ENCODE measurements around the gene PDE9A.
"Not testable (repeated sequence)": the region's sequence is repeated elsewhere in the genome, so short reads cannot be mapped to it uniquely, and the experiment has no call there.

Gene PDE9A

DNA sequence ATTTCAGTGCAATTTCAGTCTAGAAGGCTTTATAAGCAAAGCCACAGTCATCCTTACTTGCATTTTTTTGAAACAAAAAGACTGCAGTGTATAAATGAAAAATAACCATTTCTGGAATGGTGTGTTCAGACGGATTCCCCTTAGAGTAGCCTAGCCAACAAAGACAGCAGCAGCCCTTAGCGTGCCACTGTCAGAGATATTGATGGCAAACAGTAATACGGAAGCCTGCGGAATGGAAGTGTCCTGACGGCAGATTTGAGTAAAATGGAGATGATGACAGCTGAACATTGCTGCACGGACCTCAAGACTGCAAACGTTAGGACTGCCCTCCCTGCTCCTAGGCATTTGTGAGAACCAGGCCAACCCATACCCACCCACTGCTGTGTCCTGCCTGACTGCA, 54.7 kb downstream of the PDE9A start:
- DNase-seq (ENCODE audit: low spot score) = no peak

DNA sequence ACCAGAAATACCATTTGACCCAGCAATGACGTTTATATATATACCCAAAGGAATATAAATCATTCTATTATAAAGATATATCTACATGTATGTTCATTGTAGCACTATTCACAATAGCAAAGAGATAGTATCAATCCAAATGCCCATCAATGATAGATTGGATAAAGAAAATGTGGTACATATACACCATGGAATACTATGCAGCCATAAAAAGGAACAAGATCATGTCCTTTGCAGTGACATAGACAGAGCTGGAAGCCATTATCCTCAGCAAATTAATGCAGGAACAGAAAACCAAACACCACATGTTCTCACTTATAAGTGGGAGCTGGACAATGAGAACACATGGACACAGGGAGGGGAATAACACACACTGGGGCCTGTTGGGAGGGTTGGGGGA, 55.5 kb downstream of the PDE9A start:
- DNase-seq (ENCODE audit: low spot score) = not testable (repeated sequence)

DNA sequence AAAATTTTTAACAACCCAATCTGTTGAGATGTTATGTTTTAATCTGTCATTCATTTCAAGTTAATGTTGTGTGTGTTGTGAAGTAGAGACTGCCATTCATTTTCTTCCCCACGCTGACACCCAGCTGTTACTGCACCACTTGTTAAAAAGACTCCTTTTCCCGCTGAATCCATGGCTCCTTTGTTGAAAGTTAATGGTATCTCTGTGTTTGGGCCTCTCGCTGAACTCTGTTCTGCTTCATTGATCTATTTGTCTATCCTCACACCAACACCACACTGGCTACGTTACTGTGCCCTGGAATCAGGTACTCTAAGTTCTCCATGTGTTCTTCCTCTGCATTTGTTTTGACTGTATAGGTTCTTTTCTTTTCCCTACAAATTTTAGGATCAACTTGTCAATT, 58.2 kb downstream of the PDE9A start:
- DNase-seq (ENCODE audit: low spot score) = no peak

DNA sequence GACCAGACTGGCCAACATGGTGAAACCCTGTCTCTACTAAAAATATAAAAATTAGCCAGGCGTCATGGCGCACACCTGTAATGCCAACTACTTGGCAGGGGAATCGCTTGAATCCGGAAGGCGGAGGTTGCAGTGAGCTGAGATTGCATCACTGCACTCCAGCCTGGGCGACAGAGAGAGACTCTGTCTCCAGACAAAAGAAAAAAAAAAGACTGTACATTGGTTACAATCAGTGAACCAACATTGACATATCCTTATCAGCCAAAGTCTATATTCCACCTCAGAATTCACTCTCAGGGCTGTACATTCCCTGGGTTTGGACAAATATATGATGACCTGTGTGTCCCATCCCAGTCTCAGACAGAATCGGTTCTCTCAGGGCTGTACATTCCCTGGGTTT, 62.0 kb downstream of the PDE9A start:
- not testable (repeated sequence) for DNase-seq (ENCODE audit: low spot score)

DNA sequence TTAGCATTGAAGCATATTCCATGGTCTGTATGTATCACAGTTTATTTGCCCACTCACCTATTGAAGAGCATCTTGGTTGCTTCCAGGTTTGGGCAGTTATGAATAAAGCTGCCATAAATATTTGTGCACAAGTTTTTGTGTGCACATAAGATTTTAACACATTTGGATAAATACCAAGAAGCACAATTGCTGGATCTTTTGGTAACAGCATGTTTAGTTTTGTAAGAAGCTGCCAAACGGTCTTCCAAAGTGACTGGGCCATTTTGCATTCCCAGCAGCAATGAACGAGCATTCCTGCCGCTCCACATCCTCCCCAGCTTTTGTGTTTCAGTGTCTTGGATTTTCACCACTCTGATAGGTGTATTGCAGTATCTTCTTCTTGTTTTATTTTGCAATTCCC, 62.7 kb downstream of the PDE9A start:
- DNase-seq (ENCODE audit: low spot score) = no peak

DNA sequence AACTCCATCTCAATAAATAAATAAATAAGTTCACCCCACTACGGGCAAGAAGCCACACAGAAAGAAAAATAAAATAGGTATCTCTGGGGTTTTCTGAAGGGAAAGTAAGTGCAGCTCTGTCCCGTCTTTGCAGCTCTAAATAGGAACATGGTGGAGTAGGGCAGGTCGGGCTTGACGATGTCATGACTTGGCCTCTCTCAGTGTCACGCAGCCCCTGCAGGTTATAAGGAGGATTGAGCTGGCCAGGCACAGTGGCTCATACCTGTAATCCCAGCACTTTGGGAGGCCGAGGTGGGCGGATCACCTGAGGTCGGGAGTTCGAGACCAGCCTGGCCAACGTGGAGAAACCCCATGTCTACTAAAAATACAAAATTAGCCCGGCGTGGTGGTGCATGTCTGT, 67.1 kb downstream of the PDE9A start:
- DNase-seq (ENCODE audit: low spot score) = not testable (repeated sequence)

DNA sequence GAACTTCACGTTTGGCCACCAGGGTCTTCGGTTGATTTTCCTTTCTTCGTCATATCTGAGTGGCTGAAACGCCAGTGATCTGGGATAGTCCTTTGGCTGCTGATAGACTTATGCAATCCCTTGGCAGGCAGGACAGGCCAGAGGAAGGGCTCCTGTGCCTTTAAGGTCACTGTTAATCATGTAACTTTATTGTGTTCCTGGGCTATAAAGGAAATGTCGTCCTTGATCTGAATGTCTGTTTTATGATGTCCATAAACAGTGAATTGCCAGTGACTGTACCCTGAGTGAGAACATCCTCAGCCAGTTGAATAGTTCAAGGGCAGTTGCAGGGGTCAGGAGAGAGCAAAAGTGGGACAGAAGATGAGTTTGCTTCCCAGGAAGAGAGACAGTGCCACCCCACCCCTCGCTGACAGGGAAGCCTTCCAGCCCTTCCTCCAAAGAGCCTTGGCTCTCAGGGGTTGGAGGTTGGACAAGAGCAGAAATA, 68.0 kb downstream of the PDE9A start:
- DNase-seq (ENCODE audit: low spot score) = no peak

DNA sequence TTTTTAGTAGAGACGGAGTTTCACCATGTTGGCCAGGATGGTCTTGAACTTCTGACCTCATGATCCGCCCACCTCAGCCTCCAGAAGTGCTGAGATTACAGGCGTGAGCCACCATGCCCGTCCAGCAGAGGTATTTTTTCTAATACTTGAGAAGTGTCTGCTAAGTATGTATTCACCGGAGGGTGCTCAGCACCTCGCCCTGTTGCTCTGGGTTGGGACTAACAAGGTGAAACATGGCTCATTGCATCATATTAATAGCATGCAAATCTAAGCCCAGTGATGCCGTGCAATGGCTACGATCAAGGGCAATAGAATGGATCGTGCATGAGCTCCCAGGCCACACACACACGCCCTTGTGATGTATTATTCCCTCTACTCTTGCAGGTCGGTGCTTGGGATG, 68.7 kb downstream of the PDE9A start:
- DNase-seq (ENCODE audit: low spot score) = no peak

DNA sequence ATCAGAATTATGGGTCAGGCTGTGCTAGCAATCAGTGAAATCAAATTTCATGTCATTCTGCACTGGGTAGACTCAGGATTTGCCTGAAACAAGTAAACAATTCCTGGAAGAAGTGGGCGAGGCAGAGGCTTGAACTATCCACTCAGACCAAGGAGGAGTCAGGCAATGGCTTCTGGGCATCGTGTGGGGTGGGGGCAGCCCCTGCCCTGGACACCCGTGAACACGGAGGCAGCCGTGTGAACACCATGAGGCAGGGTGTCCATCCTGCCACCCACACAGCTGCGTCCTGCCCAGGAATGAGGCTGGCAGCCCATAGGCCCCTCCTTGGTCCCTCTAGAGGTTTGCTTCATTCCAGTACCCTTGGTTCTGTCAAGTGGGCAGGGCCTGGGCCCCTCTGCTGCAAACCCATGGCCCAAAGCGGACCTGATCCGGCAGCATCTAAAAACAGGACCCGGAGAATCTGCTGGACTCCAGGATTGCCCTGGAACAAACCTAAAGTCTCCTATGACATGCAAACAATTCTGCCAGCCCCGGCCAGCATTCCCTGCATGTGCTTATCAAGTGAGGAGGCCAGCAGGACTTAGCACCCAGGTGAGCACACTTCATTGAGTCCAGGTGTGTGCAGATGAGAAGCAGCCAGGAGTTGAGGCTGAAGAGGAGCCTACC, 69.5 kb downstream of the PDE9A start:
- no peak for DNase-seq (ENCODE audit: low spot score)

DNA sequence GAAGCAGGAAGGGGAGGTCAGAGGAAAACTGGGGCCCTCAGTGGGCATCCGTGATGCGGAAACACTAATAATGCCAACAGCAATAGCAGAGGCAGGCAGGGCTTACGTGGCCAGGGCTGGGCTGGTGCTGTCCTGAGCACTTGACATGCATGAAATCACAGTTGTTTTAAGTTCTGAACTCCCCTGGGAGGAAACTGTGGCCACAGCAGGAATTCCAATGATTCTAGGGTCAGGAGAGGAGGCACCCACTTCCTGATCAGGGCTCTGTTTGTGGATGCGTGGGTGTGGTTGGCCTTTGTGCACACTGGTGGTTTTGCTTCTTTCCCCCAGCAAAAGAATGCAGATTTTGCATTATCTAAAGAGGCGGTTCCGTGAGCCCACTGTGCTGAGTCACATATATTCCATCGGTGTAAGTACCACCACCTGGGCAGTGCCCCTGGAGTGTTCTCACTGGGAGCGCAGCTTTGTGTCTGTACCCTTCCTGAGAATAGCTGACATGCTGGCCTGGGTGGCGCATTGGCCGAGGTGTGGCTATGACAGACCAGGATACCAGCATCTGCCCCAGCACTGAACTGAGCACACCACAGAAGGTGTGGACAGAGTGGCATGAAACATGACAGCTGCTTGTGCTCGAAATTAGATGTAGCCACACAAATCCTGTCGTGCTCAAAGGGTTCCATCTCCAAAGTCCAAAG, 71.0 kb downstream of the PDE9A start:
- no peak for DNase-seq (ENCODE audit: low spot score)

DNA sequence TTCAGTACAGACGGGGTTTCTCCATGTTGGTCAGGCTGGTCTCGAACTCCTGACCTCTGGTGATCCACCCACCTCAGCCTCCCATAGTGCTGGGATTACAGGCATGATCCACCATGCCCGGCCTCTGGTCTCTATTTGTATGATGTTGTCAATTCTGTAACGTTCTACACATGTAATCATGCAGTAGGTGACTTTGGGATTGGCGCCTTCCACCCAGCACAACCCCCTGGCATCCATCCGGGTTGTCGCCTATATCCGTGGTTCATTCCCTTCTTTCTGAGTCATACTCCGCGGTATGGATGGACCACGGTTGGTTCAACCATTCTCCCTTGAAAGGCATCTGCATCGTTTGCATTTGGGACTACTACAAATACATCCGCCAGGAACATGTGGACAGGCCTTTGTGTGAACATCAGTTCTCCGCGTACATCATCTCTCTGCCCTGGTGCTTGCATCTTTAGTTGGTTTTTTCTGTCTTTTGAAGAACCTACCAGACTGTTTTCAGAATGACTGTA, 72.1 kb downstream of the PDE9A start:
- no peak for DNase-seq (ENCODE audit: low spot score)

DNA sequence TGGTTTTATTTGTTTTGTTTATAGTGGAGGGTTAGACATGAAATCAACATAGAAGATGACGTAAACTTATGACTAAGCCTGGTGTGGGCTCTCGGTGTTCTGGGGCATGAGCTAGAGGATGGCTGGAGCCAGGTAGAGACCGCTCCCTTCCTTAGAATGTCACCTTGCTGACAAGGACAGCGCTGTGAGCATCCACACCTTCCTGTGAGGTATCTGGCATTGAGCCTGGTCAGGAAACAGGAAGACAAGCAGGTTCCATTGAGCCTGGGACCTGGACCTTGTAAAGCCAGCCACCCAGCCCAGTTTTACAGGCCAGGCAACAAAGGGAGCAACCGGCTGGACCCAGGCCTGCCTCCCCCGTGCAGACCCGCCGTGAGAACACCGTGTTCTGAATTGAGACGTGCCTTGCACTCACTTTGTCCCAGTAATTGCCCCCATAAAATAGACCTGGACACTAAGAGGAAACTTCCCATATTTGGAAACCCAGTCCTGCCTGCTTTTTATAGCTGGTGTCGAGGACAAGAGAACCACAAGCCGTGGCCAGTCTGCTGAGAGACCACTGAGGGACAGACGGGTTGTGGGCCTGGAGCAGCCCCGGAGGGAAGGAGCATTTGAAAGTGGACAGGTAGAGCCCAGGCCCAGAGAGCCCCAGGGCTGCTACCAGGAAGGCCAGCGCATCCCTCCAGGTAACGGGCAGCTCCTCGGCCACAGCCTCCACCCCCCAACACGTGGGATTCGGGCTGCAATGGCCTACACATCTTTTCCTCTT, 78.0 kb downstream of the PDE9A start:
- no peak for DNase-seq (ENCODE audit: low spot score)

DNA sequence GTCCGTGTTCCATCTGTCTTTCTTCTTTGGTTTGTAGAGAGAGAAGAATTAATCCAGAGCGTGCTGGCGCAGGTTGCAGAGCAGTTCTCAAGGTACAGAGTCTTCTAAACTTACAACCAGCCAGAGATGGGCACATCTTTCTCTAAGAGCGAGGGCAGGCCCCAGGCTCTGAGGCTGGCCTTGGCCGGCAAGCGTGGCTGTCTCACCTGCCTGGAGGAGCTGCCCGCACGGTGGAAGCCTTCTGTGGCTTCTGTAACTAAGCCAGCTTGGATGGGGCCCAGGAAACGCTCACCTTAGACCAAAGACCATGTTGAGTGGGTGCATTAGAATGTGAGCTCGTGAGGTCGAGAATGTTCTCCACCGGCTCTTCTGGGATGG, 78.6 kb downstream of the PDE9A start:
- no peak for DNase-seq (ENCODE audit: low spot score)

DNA sequence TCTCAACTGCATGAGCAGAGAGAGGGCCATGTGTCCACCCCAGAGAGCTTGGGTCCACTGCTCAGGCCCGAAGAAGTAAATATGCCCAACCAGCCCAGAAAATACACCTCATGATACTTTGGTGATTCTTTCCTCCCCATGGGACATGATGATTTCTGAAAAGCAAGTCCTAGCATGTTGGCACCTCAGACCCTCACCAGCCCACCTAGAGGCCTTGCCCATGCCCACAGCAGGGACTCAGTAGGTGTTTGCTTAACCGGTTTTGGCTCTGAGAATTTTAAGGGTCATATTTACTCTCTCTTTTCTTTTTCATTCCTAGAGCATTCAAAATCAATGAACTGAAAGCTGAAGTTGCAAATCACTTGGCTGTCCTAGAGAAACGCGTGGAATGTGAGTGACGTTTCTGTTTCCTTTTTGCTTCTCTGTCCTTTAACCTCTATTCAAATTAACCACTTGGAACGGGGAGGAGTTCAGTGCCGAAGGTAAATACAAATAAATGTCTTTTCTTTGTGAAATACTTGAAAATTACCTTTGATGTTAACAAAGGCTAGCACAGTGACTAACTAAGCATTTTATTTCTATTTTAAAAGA, 79.7 kb downstream of the PDE9A start:
- no peak for DNase-seq (ENCODE audit: low spot score)

DNA sequence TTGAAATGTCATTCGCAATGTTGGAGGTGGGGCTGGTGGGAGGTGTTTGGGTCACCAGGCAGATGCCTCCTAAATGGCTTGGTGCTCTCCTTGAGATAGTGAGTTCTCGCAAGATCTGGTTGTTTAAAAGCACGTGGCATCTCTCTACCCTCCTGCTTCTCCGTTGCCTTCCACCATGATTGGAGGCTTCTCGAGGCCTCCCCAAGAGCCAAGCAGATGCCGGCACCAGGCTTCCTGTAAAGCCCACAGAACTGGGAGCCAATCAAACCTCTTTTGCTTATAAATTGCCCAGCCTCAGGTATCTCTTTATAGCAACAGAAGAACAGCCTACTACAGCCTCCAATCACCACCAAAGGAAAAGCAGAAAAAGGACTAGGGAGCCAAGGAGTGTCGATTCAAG, 80.5 kb downstream of the PDE9A start:
- DNase-seq (ENCODE audit: low spot score) = no peak

DNA sequence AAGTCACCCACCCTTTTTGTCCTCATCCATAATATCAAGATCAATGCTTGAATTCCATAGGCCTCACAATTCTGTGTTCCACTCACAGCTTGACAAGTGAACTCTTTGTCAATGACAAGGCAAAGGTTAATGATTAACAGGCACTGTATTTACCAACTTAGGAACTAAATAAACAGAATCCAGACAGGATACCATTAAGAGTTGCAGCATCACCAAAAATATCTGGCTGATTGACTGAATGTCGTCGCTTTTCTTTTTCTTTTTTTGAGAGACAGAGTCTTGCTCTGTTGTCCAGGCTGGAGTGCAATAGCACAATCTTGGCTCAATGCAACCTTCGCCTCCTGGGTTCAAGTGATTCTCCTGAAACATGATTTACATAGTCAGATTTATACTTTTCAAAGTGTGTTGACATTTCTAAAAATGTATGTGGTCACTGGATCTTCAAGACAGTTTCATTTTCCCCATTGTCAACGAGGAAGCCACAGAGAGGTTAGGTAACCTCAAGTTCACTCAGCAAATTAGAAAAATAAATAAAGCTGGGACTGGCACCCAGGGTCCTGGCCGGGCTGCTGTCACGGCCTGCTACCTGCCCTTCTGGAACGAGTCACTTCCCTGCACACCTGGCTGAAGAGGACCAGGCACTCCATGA, 81.0 kb downstream of the PDE9A start:
- DNase-seq (ENCODE audit: low spot score) = no peak

DNA sequence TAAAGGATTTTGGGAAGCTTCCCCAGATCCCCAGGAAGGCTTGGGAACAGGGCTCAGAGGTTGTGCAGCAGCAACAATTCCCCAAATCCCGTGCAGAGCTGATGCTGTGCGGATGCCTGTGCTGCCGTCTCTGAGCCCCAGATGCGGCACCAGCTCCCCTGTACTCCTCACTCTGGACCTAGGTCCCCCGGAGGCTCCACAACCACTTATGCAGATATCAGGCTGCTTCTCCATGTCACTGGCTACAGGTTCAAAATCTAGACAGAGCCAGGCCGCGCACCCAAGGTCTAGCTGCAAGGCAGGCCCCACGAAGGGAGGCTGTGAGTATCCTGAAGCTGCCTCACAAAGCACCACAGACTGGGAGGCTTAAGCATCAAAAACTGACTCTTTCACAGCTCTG, 81.6 kb downstream of the PDE9A start:
- no peak for DNase-seq (ENCODE audit: low spot score)

DNA sequence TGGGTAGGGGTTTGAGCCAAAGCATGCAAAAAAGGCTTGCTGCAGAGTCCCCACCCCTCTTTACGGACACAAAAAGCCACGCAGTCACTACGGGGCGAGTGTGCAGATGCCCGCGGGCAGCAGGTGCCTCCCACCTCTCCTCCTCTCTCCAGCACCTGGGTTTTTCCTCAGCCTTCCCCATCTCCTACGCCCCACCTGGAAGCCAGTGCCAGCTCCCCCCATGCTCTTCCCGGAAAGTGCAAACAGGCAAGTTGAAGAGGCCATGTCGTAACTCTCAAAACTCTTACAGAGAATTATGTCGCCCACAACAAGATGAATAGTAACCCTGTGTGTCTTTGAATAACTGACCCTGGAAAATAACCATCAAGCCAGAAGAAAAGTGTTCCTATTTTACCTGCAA, 82.5 kb downstream of the PDE9A start:
- DNase-seq (ENCODE audit: low spot score) = no peak

DNA sequence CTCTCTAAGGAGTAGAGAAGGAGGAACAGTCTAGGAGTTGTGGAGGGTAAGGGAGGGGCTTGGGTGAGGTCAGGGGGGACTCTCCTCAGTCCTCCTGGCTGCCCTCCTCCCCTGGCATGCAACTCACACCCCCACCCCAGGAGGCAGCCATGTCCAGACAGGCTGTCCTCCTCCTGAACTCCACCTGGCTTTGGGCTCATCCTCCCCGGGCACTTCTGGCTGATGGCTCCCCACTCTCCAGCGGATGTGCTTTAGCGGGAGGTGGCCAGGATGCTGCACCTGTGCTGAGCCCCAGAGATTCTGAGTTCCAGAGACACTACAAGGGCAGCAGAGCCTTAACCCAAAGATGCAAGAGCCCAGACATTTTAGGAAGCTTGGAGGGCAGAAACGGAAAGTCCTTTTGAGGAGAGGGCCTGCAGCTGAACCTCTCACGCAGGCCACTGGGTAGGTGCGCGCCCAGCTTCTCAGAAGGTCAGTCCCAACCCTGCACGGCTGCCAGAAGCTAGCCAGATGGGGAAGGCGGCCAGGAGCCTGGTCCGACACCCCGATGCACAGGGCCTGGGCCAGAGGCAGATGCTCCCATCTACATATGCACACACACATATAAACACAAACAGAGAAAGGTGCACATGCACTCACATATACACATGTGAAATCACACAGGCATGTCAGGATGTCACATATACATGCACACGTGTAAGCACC, 83.4 kb downstream of the PDE9A start:
- no peak for DNase-seq (ENCODE audit: low spot score)

DNA sequence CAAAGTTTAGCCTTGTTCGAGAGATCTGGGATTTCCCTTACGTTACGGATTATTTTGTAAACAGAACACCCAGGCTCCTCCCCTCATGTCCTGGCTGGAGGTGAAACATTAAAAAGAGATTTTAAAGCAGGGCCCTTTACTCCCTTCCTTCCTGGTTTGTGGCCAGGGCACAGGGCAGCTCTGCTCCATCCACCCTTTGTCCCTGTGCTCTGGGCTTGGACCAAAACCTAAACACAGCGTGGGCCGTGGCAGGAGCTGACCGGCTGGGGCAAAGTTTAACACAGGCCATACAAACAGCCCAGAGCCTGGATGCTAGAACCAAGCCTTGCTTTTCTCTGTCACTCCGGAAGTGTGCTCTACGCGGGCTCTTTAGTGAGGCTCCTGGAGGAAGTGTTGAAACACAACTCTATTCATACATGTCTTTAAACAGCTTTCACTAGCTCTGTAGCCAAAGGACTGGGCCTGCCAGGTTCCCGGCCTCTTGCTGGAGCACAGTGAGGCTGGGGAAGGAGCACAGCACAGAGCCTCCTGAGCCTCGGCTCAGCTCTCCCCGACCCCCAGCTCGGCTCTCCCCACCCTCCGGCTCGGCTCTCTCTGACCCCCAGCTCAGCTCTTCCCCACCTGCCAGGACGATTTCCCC, 84.7 kb downstream of the PDE9A start:
- DNase-seq (ENCODE audit: low spot score) = no peak

Data from germinal center (tissue), 1 donor.